GM21423 (cell line): ENCODE measurements around the gene MYLK.
"Not testable (repeated sequence)": the region's sequence is repeated elsewhere in the genome, so short reads cannot be mapped to it uniquely, and the experiment has no call there.

Source experiments
- ATAC-seq: cut with Tn5 transposase; IDR thresholded peaks from one replicate; pipeline ENCODE4 v1.9.1; 2021; ENCODE audit warnings: mild to moderate bottlenecking, moderate library complexity; ENCODE audit not compliant: unreplicated experiment

Gene MYLK

GRCh38 chr3:123728014-123728413, 156.1 kb downstream of the MYLK start:
- no peak for ATAC-seq

DNA sequence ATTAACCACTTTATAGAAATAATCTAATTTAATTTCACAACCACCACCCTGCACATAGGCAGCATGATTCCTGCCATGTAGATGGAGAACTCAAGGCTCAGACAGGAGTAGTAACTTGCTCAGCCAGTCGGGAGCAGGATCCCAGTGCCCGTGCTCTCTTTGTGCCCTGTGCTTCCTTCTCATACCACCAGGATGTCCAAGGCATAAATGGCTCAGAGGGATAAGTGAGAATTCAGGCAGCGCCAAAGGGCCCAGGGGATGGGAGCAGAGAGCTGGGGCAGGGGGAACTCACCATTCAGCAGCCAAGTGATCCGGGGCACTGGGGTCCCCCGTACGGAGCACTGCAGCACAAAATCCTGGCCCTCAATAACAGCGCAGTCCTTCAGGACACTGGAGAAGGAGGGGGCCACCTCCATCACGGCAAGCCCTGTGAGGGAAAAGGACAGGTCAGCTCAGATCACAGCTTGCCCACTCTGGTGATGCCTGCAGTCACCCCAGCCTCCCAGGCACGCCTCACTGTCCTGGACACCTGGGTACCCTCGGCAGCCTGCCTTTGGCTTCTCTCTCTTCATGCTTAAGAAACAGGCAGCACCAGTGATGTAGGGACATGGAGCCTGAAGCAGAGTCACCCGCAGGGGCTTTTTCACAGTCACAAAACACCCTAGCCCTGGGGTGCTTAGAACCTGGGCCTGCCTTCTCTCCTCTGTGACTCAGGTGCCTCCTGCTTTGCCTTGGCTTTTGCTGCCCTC, 158.3 kb downstream of the MYLK start:
- no peak for ATAC-seq

GRCh38 chr3:123724306-123724705, 159.8 kb downstream of the MYLK start:
- no peak for ATAC-seq

DNA sequence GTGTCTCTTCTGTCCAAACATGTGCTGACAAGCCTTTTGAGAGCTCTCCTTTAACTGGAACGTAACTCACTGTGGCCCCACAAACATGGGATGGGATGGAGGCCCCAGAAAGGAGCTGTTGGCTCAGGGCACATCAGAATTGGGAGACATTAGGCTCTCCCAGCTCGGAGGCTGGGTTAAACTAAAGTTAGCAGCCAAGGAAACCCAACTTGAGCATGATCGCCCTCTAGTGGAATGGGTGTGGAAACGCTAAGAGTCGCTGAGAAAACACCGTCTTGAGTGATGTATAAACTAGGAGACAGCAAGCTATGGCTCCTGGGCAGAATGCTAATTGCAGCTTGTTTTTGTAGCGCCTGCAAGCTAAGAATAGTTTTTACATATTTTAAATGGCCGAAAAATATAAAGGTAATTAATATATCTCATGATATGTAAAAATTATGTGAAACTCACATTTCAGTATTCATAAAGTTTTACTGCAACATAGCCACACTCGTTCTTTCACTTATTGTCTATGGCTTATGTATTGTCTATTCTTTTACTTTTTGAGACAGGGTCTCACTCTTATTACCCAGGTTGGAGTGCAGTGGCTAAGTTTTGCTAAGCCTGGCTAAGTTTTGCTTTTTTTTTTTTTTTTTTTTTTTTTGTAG, 160.5 kb downstream of the MYLK start:
- ATAC-seq: peak; percentile 59

DNA sequence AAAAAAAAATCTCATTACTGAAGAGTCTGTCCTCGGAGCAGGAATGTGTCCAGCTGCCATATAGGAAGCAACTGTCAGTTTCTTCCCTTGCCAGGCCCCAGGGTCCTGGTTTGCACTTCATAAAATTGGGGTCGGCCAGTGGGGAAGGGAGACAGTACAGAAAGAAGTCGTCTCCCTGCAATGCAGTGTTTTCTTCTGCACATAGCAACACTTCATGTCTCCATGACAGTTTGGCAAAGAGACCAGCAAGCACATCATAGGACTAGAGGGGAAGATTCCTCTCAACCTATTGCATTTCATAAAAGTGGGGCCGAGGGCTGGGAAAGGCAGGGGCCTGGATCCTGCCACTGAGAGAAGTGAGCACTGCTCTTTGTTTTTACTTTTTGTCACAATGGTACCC, 161.1 kb downstream of the MYLK start:
- no peak for ATAC-seq

GRCh38 chr3:123722456-123722855, 161.7 kb downstream of the MYLK start:
- no peak for ATAC-seq

DNA sequence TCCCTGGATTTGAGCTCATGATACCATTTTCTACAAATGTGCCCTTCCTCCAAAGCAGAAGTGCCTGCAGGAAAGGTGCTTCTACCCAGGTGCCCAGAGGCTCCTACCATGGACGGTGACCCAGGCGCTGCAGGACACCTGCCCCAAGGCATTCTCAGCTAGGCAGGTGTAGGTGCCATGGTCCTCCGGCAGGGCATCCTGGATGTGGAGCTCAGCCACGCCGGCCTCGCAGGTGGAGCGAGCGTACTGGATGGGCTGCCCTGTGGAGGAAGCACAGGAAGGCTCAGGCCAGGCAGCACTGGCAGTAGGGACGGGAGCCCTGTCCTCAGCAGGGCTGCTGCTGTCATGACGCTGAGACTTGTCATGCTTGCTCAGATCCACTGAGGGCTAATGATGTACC, 162.1 kb downstream of the MYLK start:
- no peak for ATAC-seq

GRCh38 chr3:123721095-123721689, 162.9 kb downstream of the MYLK start:
- not testable (repeated sequence) for ATAC-seq

DNA sequence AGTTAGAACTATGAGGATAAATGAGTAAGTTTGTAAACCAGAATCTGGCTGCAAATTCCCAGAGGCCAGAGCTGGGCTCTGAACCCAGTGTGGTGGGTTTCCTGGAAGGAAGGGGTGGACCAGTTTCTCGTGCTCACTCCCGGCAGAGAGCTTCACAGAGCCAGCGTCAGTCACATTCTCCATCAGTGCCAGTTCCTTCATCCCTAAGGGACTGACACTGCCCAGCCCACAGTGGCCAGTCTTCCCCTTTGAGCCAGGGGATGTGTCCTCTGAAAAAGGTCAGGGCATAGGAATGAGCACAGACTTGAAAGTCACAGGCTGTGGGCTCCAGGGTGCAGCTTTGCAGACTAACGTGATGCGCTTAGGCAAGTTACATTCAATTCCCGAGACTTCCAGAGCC, 163.5 kb downstream of the MYLK start:
- ATAC-seq: no peak

DNA sequence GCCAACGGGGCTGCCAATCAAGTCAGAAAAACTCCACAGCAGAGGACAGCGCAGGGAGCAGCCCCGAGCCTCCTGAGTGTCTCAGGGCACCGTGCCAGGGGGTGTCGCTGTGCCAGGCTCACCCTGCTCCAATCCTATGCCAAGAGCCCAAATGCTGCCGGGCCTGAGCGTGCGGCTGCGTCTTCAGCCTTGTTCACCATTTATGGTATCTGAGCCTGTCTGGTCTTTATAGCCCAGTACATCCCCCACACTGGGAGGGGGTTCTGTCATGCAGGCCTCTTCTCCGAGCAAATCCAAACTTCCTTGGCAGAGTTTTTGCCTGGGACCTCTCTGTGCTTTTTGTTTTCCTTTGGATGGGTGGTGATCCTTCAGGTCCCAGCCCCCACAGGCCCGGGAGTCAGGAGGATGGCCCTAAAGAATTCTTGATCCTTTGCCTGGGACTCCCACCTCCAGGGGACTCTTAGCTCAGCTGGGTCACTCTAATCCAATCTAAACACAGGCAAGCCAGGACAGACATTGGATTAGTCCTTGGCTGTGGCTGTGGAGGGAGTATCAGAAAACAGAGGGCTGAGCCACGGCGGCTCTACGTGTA, 164.2 kb downstream of the MYLK start:
- no peak for ATAC-seq

GRCh38 chr3:123719061-123719756, 164.9 kb downstream of the MYLK start:
- ATAC-seq: not testable (repeated sequence)

DNA sequence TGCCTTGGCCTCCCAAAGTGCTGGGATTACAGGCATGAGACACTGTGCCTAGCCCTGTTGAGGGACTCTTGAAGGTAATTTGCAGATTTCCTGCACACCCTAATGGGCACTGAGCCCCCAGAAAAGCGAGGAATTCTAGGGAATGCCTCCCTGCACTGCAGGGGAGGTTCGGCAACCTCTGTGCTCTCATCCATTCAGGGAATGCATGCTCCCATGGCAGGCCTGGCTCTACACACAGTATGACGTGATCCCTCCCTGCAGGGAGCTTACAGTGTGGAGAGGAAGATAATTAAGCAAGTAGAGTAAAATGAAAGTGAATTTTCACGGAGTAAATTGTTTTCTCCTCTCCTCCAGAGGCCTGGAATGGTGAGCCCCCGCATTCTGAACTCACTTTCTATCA, 166.0 kb downstream of the MYLK start:
- ATAC-seq: no peak

GRCh38 chr3:123717451-123717850, 166.7 kb downstream of the MYLK start:
- ATAC-seq: not testable (repeated sequence)

DNA sequence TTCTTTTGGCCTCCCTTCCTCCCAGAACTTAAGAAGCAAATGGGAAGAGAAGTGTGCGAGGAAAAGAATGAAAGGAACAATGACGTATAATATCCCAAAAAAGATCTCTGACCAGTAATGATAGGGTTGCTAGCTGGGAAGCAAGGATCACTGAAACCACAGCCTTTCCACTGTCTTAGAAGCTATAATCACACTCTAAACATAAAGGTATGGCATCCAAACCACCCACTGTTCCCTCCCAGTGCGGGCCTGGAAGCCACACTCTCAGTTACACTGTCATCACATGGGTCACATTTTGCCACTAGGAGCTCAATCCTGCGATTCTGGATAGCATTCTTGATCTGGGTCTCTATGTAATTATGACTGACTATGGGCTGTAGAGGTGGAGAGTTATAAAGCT, 167.7 kb downstream of the MYLK start:
- ATAC-seq: no peak

GRCh38 chr3:123713211-123713610, 170.9 kb downstream of the MYLK start:
- ATAC-seq: no peak

- ATAC-seq: no peak
Measured at GRCh38 chr3:123712077-123712860, 171.9 kb downstream of the MYLK start.

GRCh38 chr3:123711356-123711755, 172.8 kb downstream of the MYLK start:
- no peak for ATAC-seq

GRCh38 chr3:123708531-123708930, 175.6 kb downstream of the MYLK start:
- ATAC-seq: no peak

DNA sequence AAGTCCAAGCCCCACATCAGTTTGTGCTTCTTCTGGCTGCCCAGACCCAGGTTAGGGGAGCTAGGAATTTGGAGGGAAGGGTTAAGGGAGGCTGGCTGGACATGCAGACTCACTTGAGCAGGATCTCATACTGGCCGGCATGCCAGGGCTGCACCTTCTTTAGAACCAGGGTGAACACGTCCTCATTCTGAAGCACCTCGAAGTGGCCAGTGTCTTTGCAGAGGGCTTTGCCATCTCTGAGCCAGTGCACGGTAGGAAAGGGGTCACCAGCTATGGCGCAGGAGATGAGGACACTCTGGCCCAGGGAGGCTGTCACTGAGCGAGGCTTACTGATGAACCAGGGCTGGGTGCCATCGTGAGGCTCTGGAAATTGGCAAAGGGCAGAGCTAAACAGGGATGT, 176.5 kb downstream of the MYLK start:
- not testable (repeated sequence) for ATAC-seq

GRCh38 chr3:123706871-123707270, 177.3 kb downstream of the MYLK start:
- ATAC-seq: no peak
